GM19023 (cell line): ENCODE results near the gene MPRIP.
"Not testable (repeated sequence)": the region's sequence is repeated elsewhere in the genome, so short reads cannot be mapped to it uniquely, and the experiment has no call there.

Experiments used
- ATAC-seq: cut with Tn5 transposase; IDR thresholded peaks from one replicate; pipeline ENCODE4 v1.9.1; 2021; ENCODE audit warnings: mild to moderate bottlenecking, moderate library complexity; ENCODE audit not compliant: unreplicated experiment

Gene MPRIP

DNA sequence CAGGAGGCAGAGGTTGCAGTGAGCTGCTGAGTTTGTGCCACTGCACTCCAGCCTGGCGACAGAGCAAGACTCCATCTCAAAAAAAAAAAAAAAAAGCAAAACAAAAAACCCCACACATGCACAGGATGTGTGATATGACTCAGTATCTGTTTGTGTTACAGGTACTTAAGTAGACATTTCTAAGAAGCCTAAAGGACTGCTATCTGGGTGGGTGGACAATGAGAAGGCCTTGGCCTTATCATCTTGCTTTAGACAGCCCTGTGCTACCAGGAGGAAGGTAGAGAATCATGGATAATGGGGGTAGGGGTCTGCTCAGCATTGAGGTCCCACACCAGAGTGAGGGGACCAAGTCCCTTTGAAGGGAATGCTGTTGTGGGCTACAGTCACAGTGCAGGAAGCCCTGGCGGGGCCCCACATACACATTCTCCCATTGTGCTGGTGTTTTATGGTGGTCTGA, 137.1 kb downstream of the MPRIP start:
- peak; percentile 52 for ATAC-seq

DNA sequence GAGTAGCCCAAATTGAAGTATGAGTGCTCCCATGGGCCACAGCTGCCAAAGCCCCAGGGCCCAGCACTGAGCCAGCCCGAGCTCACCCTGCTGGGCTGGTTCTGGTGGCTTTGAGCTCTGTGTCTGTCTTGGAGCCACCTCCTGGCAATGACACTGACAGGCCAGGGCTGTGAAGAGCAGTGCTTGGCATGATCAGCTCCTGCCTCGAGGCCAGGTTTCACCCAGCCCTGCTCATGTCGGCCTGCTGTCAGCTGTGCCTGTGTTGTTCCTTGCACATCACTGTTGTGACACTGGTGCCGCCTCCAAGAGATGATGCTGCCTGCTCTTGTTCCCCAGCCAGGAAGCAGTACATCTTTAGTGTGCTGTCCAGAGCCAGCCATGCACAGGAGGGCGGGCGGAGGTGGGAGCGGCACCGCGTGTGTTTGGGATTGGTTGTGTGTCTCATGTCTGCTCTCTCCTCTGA, 137.9 kb downstream of the MPRIP start:
- no peak for ATAC-seq

DNA sequence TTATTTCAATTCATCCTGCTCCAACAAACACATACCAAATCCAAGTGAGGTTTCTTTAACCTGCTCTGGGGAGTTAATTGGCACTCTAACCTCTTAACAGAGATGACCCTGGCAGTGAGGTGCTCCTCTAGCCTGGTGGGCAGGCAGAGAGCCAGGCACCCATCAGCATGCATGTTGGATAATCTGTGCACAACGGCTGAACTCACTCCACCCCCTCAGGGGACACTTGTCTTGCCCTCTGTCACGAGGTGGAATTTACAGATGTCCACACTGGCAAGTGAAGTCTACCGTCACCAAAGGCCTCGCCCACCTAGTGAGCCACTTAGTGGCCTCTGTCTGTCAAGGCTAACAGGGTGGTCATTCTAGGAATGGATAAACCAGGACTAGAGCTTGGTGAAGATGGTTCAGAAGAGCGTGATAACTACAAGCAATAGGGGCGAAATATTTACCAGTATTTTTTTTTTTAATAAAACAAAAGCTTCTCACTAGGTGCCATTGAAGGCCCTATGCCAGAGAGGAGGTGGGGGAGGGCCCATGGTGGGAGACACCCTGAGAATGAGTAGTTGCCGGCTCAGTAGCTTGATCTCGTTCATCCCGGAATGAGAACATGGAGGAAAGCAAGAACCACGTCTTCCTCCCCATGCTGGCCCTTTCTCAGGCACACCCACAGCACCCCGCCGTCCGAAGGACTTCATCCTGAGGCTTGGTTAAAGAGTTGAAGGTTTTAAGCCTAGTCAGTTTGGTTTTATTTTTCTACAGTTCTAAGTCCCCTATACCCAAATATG, 138.7 kb downstream of the MPRIP start:
- ATAC-seq = no peak

DNA sequence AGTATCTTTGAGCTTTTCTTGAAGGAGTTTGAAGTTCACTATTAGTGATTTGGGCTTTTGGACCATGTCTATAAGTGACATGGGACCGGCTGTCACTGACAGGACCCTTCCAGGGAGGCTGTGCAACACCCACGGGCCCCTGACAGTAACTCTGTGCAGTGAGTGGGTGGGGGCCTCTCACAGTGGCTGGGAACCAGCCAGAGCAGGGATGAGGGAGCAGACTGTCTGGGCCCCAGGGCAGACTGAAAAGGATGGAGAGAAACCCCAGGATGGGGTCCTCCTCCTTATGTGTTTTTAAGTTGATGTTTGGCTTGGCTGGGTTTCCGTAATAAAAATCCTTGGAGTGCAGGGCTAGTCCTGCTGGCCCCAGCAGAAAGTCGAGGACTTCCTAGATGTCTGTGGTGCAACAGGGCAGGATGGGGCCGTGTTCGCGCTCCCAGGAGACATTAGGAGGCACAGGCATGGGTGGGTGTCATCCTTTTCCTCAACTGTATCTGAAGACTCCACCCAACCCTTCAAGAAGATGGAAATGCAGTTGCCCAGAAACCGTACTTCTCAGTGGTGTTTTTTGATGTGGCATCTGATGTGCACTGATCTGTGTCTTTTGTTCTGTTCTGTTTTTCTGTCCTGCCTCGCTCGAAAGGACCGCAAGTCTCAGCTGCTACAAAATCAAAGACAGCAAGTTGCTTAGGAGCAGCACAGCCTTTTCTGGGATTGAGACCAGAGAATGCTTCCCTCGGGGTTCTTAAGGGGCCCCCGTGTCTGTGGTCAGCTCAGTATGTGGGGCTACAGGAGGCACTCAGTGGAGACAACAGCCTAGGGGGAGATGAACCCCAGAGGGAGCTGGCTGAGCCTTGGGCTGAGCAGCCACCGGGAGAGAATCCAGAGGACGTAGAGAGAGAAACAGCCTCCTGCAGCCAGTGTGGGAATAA, 139.7 kb downstream of the MPRIP start:
- ATAC-seq = peak; percentile 36

DNA sequence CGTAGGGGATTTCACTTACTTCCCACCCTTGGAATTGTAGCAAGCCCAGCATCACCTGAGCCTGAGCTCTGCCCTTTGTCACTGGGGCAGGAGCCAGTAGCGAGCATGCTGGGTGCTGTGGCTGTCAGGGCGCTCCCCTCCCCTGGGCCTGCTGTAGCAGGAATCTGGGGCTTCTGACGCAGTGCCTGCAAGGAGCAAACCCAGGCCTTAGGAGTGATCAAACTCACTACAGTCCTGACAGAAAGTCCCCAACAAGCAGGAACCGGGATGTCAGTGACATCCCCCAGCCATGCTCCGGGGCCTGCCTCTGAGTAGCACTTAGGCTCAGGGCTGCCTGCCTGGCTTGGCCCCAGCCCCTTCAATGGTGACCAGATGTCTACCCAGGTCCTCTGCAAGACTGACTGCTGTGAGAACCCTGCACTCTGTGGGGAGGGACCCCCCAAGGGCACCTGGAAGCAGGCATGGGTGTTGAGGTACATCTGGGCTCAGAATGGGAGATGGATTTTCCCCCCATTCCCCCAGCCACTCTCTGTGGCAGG, 140.4 kb downstream of the MPRIP start:
- no peak for ATAC-seq

DNA sequence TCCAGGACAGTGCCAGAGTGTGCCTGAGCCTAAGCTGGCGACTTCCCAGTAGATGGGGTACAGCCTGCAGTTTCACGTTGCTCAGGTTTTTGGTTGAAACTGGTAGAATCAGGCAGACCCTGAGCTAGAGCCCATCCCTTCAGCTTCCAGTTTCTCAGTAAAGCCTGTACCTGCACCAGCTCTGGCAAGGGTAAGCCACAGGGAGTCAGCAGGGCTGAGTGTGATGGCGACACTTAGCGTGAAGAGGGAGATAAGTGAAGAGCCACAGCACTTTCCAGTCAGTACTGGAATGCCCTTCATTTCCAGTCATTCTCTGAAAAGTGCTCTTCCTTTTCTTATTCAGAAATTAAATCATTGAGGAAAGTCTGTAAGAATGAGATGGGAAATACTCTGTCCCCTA, 141.5 kb downstream of the MPRIP start:
- no peak for ATAC-seq

DNA sequence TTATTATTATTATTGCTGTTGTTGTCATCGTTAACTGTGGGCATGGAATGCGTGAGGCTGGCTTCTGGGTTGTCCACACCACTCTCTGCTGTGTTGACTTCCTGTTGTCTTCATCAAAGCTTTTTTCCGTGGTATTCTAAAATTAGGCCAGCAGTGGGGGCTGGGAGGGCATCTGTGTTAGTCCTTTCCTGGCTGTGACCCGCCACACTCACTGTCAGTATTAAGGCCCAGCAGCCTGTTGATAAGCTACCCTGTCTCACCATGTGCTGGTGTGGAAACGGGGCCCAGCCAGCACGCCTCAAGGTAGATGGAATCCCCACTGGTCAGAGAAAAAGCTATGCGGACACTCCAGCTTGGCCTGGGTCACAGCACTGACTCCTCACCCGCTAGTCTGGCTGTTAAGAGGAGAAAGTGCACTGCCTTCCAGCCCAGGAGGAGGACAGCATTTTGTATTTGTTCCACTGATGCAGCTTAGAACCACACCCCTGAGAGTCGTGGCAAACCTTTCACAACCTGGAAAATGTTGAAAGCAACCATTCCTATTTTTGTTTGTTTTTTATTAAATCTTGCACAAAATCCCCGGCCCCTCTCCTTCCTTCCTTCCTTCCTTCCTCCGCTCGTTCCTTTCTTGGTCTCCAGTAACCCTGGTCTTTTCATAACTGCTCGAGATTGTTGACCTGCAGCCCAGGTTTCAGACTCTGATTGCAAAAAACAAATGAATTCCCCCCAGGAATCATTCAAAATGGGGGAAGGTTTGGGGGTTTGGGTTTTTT, 142.9 kb downstream of the MPRIP start:
- not testable (repeated sequence) for ATAC-seq

DNA sequence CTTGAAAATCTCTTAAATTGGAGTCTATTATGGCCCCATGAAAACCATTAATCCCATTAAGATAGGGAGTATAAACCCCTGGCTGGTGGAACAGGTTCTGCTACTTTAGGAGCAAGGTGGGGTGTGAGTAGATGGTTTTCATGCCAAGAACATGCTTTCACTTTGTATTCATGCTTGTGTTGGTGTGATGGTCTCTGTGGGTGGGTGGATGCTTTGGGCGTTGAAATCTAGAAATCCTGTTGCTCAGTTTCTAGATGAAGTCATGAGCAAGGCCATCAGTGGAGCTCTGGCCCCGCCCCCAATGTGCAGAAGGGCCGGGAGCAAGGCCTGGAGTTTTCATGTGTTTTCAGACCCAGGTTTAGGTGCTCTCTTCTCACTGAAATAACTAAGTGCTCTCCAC, 143.8 kb downstream of the MPRIP start:
- ATAC-seq = no peak

DNA sequence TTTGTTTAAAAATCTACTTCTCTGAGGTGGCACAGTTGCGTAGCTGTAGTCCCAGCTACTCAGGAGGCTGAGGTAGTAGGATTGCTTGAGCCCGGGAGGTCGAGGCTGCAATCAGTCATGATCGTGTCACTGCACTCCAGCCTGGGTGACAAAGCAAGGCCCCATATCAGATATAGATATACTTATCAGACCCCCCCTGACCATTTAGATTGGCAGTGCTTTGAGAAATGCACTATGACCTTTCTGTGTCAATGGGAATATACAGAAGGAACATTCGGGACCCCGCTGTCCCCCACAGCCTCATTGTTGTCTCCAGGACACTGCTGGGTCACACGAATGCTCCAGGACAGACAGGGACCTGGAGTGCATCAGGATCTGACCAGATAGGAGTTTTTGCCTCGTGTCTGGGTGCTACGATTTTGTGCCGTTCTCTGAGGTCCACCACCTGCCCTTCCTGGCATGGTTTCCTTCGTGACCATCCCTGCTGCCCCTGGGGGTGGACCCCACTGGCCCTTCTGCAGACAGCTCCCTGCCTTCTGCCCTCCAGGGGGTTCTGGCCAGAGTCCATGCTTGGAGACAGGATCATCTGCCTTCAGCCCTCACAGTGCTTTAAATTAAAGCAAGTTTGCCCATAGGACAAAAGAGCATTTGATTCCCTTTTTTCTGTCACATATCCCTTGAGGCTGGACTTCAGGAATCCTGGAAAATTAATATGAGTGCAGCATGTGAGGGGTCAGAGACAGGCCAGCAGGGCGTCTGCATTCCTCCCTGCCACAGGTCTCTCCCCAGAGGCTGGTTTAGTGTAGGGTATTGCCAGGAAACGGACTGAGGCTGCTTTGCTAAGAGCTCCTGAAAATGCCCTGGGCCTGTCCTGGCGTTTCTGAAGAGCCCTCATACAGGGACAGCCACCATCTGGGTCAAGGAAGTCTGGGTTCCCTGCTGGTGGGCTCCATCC, 144.6 kb downstream of the MPRIP start:
- no peak for ATAC-seq

DNA sequence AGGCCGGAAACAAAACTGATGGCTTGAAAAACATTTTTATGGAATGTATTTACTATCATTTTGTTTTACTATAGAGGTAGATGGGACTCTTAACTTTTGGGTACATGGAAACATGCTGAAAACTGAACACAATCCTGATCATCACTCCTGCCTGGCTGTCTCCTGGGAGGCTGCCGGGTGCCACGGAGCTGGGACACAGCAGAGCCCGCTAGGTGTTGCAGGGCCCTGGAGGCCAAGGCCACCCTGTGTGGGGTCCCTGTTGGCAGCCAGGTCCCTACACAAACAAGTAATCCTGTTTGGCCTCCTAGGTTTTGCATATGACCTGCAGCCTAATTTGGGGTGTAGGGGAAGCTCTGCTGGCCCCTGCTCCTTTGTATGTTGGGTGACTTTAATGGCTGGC, 146.3 kb downstream of the MPRIP start:
- no peak for ATAC-seq

DNA sequence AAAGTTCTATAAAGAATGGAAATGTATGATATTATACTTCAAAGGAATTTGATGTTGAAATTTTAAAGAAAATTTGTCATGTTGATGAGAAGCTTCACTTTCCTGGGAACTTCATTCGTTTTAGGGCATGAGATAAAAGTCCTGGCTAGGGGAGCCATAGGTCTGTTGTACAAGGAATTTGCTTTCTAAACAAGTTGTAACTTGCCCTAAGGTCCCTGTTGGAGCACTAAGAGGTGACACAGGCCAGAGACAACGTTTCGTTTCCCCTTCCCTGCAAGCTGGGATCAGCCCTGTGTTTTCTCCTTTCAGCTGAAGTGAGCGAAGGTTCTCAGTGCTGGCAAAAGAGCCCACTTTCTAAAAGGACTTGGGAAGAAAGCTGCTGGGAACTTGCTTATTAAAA, 147.3 kb downstream of the MPRIP start:
- no peak for ATAC-seq

DNA sequence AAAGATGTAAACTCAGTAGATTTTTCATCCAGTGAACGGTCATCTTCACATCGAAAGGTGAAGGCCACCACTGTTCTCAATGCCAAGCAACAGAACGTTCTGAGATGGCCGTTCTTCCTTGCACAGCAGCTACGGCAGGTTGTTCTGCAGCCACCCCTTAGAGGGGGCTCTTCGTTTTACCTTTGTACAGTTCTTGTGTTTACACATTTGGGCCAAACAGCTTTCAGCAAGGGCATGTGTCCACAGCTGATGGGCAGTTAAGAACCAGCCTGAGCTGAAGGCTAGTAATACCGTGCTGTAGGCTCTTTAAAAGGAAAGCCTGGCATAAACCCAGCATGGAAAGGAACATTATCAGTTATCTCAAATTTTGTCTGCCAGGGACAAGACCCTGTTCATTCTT, 147.9 kb downstream of the MPRIP start:
- ATAC-seq = no peak

DNA sequence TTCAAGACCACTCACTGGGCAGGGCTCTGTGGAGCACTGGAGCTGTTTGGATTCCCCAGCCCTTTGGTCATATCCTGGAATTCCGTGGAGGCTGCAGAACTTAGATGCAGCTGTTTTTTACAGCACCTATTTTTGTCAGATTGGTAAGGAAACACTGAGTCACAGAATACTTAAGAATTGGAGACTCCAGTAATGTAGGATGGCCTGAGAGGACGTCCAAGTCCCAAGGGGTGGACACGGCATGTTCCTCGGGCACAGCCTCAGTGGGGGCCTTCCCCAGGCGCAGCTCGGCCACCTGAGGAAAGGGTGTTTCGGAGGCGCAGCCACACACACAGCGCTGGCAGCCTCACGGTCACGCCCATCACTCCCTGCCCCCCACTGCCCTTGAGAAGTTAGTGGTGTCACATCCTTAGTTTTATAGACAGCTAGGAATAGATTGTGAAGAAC, 149.1 kb downstream of the MPRIP start:
- no peak for ATAC-seq

DNA sequence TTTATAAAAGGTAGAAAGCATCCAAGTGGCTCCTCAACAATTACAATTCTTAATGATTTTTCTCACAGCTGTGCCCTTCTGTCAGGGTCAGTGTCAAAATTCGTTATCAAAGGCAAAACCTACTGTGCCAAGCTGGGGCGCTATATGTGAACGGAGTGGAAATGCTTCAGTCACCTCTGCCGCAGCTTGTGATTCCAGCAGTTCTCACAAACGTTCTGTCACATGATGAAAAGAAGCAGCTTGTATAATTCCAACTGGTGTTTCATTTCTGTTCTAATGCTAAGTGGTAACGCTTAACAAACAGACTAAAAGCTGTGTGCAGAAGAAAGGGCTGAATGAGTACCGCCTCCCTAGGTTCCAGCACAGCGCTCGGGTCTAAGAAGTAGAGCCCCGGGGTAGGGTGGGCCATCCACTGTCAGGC, 149.7 kb downstream of the MPRIP start:
- no peak for ATAC-seq

DNA sequence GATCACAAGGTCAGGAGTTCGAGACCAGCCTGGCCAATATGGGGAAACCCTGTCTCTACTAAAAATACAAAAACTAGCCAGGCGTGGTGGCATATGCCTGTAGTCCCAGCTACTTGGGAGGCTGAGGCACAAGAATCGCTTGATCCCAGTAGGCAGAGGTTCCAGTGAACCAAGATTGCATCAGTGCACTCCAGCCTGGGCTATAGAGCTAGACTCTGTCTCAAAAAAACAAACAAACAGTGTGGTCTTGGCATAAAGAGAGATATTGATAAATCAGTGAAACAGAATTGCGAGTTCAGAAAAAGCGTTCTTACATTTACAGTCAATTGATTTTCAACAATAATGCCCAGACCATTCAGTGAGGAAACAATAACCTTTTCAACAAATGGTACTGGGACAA, 153.2 kb downstream of the MPRIP start:
- not testable (repeated sequence) for ATAC-seq

DNA sequence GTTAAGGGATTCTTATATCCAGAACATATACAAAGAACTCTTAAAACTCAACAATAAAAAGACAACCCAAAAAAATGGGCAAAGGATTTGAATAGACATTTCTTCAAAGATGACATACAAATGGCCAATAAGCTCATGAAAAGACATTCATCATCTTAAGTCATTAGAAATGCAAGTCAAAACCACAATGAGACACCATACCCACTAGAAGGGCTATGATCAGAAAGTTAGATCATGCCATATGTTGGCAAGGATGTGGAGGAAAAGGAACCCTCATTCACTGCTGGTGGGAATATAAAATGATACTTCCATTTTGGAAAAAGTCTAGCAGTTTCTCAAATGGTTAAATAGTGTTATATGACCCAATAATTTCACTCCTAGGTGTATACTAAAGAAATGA, 154.5 kb downstream of the MPRIP start:
- ATAC-seq = no peak

DNA sequence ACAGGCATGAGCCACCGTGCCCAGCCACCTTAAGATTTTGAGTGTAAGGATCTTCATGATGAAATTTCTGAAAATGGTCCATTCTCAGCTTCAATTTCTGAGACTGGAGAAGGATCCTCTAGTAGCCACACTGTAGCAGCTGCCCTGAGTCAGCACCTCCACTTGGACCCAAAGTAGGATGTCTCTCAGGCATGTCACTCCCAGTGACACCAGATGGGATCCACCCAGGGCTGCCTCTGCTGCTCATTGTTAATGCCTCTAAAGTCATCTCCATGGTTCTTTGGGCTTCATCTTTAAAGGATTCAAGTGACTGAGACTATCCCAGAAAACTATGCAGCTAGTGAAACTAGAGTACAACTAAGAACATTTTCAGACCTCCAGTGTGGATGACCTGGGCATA, 156.0 kb downstream of the MPRIP start:
- no peak for ATAC-seq

DNA sequence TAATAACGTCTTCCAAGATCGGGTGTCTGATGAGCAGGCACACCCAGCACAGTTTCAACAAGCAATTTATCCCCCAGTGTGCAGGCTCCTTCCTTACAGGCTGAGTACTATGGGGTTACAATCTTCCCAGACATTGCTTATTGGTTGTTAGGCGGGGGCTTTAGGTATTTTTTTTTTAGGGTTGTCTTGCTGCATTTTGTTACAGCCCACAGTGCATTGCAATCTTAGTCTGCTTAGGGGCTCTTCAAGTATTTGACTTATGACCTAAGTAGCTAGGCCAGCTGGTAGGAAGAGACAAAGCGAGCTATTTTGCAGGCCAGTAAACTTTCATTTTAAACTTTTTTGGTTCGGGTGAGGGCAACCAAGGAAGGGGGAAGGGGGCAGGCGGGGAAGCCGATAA, 158.1 kb downstream of the MPRIP start:
- ATAC-seq = no peak

DNA sequence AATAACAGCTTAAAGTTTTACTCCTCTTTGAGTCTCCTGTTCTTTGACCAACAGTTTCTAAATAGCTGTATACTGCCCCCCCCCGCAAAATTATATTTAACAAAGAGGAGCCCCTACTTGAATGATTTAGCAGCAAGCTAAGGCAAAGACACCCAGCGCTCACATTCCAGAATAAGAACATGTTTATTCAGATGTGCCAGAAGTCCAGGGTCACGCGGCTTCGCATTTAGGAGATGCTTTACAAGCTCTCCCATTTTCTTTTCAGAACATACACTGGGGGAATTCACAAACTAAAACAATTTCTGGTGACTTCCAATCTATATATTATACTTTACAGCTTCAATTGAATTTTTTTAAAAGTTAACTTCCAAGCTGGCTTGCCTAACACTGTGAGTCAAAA, 158.6 kb downstream of the MPRIP start:
- ATAC-seq = no peak

DNA sequence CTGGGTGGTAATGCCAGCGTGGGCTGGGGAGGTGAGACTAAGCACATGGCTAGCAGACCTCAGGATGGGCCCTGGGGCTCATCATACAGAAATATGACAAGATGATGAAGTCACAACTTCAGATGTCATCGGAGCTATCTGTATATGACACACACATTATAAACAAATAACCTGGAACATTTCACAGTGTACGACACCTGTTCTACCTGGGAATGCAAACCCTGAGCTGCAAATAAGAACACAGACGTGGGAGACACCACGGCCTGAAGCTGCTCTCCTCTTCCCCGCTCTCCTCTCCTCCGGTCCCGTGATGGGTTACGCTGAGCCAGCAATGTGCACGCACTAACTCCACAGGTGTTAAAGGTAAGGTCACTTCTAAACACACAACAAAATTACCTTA, 159.0 kb downstream of the MPRIP start:
- ATAC-seq = no peak
